HG03139 (cell line): ENCODE measurements around the gene OR2S2.
"Not testable (repeated sequence)": the region's sequence is repeated elsewhere in the genome, so short reads cannot be mapped to it uniquely, and the experiment has no call there.

Experiments
- ATAC-seq: cut with Tn5 transposase; IDR thresholded peaks from one replicate; pipeline ENCODE4 v1.9.1; 2021; ENCODE audit not compliant: unreplicated experiment

Gene OR2S2

DNA sequence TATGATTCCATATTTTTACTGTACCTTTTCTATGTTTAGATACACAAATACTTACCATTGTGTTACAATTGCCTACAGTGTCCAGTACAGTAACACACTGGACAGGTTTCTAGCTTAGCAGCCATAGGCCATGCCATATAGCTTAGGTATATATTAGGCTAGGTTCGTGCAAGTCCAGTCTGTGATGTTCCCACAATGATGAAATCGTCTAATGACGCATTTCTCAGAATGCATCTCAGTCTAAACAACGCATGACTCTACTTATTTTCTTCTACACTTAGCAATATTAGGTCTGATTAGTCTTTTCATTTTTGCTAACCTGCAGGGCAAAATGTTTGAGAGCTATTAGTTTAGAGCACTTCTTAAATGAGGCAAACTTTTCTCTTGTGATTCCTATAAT lies 22.7 kb downstream of the OR2S2 start:
- ATAC-seq = no peak

DNA sequence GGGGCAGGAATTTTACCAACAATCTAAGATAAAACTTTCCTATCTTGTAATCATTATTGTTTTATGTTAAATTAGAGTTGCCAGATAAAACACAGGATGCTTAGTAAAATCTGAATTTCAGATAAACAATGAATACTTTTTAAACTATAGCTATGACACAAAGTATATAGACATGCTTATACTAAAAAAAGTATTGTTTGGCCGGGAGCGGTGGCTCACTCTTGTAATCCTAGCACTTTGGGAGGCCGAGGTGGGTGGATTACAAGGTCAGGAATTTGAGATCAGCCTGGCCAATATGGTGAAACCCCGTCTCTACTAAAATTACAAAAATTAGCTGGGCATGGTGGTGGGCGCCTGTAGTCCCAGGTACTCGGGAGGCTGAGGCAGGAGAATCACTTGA lies 23.9 kb downstream of the OR2S2 start:
- not testable (repeated sequence) for ATAC-seq

DNA sequence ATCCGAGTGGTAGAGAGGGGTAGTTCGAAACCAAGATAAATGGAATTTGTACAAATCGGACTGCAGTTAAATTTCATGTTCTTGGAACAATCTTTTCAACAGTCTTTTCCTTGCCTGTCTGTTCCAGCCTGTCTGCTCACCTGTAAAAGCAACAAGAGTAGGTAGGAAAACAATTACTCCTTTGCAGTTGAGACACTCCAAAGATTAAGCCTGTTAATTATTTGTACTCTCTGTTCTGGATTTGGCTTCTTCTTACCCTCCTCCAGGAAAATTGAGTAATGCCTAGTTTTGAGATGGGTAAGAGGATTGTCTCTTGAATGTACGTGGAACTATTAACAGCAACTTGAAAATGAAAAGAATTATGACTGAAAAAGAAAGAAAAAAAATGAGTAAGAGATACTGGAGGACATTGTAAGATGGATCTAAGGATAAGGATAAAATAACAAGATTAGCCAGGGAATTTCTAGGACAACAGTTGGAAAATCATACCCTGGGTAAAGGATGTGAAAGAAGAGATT lies 24.3 kb downstream of the OR2S2 start:
- no peak for ATAC-seq

DNA sequence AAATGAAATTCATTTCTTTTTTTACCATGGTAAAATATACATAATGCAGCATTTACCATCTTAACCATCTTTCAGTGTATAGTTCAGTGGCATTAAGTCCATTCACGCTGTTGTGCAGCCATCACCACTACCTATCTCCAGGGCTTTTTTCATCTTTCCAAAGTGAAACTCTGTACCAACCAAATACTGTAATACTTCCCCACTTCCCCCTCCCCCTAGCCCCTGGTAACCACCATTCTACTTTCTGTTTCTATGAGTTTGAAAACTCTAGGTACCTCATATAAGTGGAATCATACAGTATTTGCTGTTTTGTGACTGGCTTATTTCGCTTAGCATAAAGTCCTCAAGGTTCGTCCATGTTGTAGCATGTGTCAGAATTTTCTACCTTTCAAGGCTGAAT lies 25.2 kb downstream of the OR2S2 start:
- ATAC-seq = no peak

DNA sequence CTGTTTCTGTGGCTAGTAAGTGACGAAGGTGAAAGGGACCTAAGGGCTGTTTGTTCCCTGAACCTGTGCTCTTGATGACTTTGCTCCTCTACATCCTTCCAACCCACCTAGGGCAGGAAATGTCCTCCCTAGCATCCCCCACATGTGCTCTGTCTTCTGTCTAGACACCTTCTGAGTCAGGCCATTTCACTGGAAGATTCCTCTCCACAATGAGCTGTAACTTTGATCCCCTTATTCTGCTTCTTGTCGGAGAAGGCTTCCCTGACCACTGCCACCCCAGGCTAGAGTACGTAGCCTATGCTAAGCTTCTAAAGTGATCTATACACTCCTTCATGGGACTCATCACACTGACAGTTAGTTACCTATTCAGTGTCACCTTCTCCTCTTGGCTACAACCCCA lies 27.0 kb downstream of the OR2S2 start:
- no peak for ATAC-seq

DNA sequence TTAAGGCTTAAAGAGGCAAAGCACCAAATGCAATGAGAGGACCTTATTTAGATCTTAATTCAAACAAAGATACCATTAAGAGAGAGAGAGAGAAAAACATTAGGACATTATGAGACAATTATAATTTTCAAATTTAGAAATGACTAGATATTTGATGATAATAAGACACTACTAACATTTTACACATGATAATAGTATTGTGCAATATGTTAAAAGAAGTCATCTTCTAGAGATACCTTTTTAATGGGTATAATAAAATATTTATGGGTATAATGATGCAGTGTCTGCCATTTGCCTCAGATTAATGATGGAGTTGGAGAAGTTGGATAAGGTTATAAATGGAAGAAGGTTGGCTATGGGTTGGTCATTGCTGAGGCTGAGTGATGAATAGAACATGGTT lies 27.4 kb downstream of the OR2S2 start:
- no peak for ATAC-seq

DNA sequence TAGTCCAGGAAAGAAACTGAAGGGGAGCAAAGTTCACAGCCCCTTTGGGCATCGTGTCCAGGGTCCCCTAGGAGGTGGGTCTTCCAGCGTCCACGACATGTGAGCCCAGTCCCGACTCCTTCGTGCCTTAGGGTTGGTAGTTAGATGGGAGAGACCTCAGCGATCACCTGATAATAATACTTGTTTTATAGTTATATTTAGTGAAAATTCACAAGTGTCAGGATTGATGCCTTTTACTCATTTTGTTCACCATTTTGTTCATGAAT lies 28.6 kb downstream of the OR2S2 start:
- ATAC-seq = no peak

DNA sequence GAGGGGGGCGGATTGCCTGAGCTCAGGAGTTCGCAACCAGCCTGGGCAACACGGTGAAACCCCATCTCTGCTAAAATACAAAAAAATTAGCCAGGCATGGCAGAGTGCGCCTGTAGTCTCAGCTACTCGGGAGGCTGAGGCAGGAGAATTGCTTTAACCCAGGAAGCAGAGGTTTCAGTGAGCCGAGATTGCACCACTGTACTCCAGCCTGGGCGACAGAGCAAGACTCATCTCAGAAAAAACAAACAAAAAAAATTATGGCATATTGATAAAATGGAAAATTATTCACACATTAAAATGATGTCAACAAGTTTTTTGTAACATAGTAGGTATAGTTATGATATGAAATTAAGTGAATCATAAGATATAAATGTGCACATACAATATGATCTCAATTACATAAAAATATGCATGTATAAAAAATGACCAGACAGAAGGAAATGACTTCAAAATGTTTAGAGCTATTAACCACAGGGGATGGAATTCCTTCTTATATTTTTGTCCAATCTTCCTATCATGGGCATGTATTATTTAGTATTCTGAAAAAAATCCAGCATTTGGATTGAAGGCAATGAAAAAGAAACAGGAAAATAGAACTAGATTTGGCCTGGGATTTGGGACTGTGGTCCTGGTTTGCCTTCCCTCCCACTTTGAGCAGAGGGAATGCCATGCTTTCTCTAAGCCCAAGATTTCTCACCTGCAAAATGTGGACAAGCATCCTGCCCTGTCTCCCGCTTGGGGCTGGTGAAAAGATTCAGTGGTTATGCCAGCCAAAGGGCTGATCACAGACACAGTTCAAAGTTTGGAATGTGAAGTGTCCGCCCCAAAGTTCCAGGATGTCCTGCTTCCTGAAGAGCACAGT lies 29.1 kb downstream of the OR2S2 start:
- ATAC-seq = no peak

DNA sequence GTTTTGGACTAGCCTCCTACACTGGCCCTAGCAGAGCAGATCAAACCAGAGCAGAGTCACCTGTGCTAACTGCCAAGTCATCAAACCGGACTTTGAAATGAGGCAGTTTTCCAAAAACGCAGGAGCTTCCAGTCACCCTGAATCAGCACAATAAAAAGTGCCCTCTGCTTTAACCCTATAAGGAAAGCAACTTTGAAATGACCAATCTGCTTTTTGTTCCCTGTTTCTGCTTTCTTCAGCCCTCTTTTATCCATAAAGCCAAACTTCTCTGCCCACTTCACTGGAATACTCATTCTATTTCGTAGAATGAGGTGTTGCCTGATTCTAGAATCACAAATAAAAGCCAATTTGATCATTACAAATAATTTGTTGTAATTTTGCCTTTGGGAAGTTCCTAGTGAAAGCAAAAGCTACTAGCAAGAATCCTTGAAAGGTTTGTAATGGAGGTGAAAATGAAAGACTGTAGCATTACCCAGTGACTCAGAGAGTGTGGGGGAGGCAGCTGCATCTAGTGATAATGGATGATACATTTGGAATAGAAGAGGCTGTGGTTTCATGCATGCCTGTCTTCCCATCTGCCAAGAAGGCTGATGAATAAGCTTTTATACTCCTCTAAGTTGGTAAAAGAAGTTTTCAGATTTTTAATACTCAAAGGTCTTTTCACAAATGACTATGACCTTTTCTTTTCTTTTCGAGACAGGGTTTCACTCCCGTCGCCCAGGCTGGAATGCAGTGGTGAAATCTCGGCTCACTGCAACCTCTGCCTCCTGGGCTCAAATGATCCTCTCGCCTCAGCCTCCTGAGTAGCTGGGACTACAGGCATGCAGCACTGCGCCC lies 33.8 kb downstream of the OR2S2 start:
- no peak for ATAC-seq

DNA sequence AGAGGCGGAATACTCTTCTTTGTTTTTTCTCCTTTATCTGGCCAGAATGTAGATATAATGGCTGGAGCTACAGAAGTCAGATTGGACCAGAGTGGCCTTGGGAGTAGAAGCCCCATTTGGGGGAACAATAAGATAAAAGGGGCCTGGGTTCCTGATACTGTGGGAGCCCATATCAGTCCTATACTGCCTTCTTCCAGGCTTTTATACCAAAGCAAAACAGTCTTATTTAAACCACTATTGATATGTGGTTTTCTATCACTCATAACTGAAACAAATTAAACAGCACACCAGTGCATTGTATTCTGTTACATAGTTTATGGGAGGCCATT lies 34.4 kb downstream of the OR2S2 start:
- ATAC-seq = no peak

DNA sequence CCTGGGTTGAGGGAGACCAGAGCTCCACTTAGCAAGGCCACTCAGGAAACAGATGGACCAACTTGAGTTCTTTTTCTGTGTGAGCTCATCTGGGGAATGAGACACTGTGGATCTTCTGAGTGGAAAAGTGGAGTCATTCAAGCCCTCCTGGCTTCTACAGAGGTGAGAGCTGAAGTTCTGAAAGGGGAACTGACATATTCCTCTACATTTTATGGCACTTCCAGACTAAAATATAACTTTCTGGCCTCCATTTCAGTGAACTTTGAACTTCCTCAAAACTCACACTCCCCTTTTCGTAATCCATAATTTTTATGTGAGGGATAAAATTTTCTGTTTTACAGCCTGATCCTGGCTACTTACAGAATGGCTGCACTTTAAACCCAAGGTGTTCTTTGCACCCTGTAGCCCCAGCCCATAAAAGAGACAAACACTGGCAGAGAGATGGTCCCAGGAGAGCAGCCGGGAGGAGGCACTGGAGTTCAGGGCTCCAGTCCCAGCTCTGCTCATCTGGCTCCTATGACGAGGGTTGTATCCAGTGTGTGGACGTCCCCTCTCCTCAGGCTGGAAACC lies 37.8 kb downstream of the OR2S2 start:
- ATAC-seq = no peak

DNA sequence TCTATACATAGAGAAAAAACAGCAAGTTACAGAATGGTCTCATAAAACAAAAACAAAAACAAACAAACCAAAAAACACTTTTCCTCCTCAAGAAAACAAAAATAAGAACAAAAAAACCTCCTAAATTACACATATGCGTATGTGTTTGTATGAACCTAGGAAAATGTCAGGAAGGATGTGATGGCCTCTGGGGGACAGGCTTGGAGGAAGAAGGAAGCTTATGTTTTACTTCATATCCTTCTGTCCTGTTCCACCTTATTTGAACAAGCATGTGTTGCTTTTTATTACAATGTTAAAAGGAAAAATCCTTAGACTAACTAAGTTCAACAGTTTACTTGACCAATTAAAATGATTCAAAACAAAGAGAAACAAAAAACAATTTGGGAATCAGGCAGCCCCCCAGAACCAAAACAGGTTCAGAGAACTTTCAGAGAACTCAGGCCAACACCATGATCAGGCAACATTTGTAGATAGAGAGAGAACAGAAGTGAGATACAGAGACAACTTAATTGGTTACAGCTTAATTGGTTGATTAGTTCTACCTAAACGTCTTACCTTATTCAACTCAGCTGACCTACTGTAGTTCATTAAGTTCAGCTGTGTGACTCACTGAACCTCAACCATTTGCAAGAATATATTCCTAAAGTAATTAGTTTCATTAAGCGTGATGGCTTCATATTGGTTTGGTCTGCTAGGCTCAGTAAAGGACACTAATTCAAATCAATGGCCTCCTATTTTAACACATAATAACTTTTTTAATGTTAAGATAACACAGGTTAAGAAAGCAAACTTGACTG lies 38.5 kb downstream of the OR2S2 start:
- ATAC-seq = no peak

DNA sequence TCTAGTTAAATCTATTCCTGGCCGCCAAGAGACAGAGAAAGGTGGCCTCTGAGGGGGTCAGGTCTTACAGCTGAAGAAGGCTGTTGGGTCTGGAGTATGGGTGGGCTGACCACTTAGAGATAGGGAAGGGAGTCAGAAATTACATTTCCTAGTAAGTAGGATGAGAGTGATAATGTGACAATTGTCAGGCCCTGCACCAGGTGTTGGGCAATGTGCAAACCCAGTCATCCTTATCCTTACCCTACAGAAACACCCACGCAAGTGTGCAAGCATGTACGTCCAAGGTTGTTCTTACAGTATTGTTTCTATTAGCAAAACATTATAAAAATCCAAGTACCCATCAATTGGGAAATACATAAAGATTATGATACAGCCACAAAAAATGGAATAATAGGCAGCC lies 39.2 kb downstream of the OR2S2 start:
- ATAC-seq = no peak

DNA sequence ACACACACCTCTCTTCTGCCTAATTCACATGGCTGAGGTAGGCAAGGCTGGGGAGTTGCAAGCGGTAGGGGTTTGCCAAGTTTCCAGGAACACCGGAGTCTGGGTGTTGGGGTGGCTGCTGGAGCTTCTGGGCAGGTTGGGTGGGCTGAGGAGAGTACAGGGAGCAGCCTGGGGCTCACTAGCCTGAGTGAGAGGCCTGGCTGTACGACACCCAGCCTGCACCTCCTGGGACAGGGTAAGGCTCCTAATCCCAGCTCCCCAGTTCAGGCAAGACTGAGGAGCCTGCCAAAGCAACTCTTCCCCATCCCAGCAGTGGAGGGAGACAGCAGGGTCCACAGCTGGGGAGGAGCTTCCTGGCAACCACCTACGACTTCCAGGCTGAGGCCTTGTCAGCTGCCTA lies 40.7 kb downstream of the OR2S2 start:
- ATAC-seq = no peak

DNA sequence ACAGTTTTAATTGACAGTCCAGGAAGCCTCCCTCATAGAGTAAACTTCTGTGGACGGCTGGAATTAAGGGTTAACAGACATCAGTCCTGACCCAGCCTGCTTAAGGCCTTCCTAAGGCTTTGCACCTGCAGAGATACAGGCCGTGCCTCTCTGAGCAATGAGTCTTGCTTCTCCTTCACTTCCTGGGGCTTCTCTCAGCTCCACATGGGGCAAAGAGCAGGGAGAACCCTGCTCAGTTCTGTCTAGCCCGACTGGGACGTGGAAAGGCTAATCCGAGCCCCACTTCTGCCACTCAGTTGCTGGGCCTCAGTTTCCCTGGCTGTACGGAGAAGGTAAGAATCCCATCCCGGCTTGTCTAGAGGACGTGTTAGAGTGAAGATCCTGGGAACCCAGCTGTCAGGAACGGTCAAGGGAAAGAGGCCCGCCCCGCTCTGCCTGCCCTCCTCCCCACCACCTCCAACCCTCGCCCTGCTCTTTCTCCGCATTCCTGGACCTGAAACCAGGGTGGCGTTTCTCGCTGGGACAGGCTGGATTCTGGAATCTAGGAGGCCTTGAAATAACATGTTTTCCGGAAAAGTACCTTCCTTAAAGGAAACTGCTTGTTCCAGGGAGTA lies 42.2 kb downstream of the OR2S2 start:
- no peak for ATAC-seq

DNA sequence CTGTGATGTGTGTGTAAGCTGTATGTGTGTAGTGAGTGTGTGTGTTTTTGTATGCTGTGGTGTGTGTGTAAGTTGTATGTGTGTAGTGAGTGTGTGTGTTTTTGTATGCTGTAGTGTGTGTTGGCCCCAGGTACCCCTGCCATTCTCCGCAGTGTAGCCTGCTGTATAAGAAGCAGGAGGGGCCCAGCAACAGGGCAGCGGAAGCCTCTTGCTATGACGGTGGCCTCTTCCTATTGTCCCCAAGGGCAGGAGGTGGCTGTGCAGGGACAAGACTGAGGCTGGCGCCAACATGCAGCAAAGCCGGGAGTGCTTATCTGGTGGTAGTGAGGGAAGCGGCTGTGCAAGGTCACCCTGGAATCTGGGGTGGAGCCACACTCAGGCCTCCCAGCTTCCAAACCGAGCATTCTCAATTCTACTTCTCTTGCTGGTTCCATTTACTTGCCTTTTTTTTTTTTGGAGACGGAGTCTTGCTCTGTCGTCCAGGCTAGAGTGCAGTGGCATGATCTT lies 43.6 kb downstream of the OR2S2 start:
- no peak for ATAC-seq

DNA sequence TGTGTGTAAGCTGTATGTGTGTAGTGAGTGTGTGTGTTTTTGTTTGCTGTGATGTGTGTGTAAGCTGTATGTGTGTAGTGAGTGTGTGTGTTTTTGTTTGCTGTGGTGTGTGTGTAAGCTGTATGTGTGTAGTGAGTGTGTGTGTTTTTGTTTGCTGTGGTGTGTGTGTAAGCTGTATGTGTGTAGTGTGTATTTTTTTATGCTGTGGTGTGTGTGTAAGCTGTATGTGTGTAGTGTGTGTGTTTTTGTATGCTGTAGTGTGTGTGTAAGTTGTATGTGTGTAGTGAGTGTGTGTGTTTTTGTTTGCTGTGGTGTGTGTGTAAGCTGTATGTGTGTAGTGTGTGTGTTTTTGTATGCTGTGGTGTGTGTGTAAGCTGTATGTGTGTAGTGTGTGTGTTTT lies 44.5 kb downstream of the OR2S2 start:
- not testable (repeated sequence) for ATAC-seq

DNA sequence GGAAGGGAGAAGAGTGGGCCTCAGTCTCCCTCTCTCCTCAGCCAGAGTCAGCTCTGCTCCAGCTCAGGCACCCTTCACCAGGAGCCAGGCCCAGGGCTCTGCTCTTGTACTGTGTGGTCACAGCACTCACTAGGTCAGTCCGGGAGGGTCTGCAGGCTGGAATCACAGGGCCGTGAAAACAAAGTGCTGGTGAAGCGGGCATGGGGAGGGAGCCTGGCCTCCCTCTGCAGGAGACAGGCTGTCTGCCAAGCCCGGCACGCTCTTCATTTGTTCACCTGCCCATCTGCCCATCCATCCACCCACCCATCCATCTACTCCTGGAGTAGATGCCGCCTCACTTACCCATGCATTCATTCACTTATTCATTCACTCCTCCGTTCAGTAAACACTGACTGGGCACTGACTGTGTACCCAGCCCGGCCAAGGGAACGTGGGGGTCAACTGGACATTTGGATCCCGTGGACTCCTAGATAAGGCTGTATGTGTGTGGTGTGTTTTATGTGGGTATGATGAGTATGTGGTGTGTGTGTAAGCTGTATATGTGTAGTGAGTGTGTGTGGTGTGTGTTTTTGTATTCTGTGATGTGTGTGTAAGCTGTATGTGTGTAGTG lies 45.1 kb downstream of the OR2S2 start:
- no peak for ATAC-seq

DNA sequence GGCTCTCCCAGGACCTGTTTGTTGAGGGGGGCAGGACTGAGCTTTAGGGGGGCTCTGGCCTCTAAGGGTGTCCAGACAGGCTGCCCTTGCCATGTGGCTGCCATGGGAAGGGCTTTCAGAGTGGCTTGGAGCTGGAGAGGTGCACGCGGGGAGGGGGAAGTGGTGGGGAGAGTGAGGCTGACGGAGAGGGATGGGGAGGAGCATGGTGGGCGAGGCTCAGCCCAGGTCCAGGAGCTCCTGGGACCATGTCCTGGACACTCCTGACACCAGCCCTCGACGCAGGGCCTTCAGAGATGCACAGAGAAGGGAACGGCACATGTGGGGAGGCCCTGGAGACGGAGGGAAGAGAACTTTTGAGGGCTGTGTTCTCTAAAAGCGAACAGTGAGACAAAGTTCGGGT lies 46.3 kb downstream of the OR2S2 start:
- no peak for ATAC-seq

DNA sequence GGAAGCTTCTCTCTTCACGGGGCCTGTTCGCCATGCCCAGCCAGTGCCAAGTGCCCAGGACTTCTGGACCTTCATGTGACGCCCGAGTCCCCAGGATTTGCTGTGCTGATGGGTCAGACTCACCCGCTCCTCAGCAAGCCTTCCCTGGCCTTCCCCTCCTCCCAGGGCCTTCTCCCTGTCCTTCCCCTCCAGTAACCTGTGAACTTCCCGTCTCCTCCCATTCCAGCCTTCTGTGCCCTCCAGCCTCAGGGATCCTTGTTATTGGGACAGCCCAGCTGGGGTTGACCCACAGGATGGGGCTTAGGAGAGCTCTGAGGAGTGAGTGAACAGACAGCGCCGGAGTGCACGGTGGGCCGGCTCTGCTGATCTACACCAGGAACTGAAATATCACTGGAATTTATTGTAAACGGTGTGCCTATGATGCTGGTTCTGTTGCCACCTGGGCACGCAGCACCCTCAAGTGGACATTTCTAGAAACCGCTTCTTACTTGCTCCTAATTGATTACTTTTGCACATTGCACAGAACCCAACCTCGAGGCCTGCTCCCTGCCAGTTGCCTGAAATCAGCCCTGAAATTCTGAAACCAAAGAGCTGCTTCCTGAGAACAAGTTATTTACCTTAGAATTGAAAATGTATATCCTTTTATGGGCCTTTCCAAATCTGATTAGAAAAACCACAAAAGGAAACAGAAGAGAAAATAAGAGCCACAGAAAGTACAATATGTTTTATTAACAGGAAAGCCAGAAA lies 47.2 kb downstream of the OR2S2 start:
- ATAC-seq = no peak
